GM13977 (cell line): ENCODE data around the gene FFAR2.
"Not testable (repeated sequence)": the region's sequence is repeated elsewhere in the genome, so short reads cannot be mapped to it uniquely, and the experiment has no call there.

Experiments
- DNase-seq: peaks from one replicate; pipeline ENCODE4 v3.0.0; 2012; ENCODE audit warnings: low spot score
- in situ Hi-C: fragments of 300-500 bp; cut with MboI; formaldehyde crosslinking; loops from one replicate; pipeline ENCODE4 v1.12.0; 2022; ENCODE audit warnings: low sequenced_read_pairs, low pct_unique_long_range_greater_than_20kb, mixed read lengths, inconsistent platforms; ENCODE audit not compliant: unreplicated experiment
- TF ChIP-seq, protein P1 (sequence below): IDR thresholded peaks from 2 replicates; pipeline ENCODE4 v1.5.1; 2012; ENCODE audit warnings: mild to moderate bottlenecking, control low read depth; ENCODE audit not compliant: insufficient read depth; ENCODE audit errors: extremely low read depth, missing control alignments

FFAR2 gene

DNA sequence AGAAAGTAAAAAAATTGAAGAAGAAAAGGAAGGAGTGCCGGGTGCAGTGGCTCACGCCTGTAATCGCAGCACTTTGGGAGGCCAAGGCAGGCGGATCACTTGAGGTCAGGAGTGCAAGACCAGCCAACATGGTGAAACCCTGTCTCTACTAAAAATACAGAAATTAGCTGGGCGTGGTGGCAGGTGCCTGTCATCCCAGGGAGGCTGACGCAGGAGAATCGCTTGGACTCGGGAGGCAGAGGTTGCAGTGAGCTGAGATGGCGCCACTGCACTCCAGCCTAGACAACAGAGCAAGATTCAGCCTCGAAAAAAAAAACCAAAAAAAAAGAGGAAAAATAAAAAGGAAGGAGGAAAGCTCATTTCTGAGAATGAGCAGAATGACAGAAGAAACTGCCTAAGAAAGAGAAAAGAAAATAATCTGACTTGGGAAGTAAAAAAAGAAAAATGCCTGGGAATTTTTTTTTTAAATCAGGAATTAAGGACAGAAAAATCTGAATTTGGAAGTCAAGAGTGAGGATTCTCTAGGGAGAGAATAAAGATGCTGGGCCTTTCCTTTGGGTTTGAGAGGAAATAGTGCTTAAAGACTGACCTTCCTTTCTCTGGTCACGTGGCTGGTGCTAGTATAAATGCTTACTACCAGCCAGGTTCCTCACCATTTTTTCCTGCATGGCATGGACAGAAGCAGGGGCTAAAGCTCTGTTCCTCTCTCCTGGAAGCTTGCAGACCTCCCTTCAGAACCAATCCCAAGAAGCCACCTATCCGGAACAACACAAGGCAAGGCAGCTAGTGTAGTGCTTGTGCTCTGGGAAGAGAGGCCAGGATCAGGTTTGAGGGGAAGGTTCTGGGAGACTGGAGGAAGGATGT lies at the start of gene FFAR2:
FFAR2 (plus strand) TSS at position 652 of the 864 bp plus-strand sequence. CDS start 1,458 bp downstream, outside the sequence.
- TF ChIP-seq, protein P1, sequence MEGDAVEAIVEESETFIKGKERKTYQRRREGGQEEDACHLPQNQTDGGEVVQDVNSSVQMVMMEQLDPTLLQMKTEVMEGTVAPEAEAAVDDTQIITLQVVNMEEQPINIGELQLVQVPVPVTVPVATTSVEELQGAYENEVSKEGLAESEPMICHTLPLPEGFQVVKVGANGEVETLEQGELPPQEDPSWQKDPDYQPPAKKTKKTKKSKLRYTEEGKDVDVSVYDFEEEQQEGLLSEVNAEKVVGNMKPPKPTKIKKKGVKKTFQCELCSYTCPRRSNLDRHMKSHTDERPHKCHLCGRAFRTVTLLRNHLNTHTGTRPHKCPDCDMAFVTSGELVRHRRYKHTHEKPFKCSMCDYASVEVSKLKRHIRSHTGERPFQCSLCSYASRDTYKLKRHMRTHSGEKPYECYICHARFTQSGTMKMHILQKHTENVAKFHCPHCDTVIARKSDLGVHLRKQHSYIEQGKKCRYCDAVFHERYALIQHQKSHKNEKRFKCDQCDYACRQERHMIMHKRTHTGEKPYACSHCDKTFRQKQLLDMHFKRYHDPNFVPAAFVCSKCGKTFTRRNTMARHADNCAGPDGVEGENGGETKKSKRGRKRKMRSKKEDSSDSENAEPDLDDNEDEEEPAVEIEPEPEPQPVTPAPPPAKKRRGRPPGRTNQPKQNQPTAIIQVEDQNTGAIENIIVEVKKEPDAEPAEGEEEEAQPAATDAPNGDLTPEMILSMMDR, result no peak
- DNase-seq, result no peak
- in situ Hi-C loops, result no loop called here

GRCh38 chr19:35398570-35398969 lies 49.5 kb upstream of the FFAR2 start:
- TF ChIP-seq, protein P1, result no peak
- no peak for DNase-seq
- in situ Hi-C loops, result no loop called here

DNA sequence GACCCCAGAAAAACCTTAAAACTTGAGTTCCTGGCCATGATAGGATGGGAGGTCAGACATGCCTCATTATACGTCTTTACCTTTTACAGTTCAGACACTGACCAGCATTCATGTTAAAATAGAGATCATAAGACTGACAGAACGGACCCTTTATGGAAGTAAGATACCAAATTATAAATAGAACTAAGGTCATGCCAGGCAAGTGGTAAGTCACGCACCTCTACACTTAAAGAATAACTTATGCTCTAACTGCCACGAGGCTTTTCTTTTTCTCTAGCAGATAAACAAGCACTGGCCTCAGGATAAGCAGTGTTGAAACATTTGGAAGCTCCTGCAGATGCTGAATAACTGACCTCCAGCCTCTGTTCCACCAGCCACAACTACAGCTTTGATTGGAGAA lies 48.8 kb upstream of the FFAR2 start:
- DNase-seq, result no peak
- in situ Hi-C loops, result no loop called here
- TF ChIP-seq, protein P1, result no peak

DNA sequence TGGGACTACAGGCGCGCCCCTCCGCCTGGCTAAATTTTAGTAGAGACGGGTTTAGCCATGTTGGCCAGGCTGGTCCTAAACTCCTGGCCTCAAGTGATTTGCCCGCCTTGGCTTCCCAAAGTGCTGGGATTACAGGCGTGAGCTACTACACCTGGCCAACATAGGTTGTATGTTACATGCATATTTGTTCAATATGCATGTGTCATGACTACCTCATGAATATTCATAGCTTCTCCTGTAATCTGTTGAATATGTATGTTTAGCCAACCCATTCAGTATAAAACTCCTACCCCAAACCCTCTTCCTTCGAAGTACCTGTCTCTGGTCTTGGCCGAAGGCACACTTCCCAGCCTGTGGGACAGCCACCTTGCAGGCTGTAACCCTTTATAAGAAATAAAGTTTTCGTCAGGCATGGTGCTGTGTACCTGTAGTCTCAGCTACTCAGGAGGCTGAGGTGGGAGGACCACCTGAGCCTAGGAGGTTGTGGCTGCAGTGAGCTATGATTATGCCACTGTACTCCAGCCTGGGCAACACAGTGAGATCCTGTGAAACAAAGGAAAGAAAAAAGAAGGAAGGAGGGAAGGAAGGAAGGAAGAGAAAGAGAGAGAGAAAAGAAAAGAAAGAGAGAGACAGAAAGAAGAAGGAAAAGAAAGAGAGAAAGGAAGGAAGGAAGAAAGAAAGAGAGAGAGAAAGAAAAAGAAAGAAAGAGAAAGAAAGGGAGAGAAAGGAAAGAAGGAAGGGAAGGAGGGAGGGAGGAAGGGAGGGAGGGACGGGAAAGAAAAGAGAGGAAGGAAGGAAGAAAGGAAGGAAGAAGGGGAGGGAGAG lies 47.9 kb upstream of the FFAR2 start:
- TF ChIP-seq, protein P1, result no peak
- in situ Hi-C loops, result no loop called here
- DNase-seq, result no peak

GRCh38 chr19:35400773-35401100 lies 47.3 kb upstream of the FFAR2 start:
- TF ChIP-seq, protein P1, result no peak
- in situ Hi-C loops, result no loop called here
- DNase-seq, result no peak

DNA sequence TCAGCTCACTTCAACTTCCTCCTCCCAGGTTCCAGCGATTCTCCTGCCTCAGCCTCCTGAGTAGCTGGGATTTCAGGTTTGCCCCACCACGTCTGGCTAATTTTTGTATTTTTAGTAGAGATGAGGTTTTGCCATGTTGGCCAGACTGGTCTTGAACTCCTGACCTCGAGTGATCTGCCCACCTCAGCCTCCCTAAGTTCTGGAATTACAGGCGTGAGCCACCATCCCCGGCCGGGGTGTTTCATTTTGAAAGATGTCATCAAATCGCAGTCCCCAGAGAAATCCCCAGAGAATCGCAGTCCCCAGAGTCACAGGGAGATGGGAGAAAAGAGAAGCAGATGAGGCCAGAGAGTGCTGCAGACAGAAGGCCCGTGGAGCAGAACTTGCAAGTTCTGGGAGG lies 46.6 kb upstream of the FFAR2 start:
- in situ Hi-C loops, result not testable (repeated sequence)
- peak; percentile 51 for DNase-seq
